Psoas muscle (tissue), 8 donors: ENCODE data around the gene AK4. TPM values are rescaled to one million over a fixed set of nuclear protein-coding genes. Genes with fewer than 3 reads are reported as not detected.

ENCODE experiments used
- ATAC-seq, 4 donors: fragments of 200-7000 bp; cut with Tn5 transposase; one replicate each; pipeline ENCODE4 v1.9.1; 2020; ENCODE audit warnings: moderate library complexity in 3 of 4, mild to moderate bottlenecking in 2 of 4
- DNase-seq, 2 donors: peaks; one replicate each; pipeline ENCODE4 v3.0.0-alpha.2; 2020
- H3K27ac ChIP-seq: fragments of 200-600 bp; one replicate; pipeline ENCODE4 v1.8.0; 2022
- H3K27me3 ChIP-seq, 3 donors: fragments of 200-600 bp in 1 of 3; one replicate each; pipeline versions ENCODE4 v1.6.1 to v1.8.0; 2013 to 2022; ENCODE audit warnings: low read length in 2 of 3, mild to moderate bottlenecking in 2 of 3, moderate library complexity in 1 of 3; ENCODE audit not compliant: insufficient read depth in 3 of 3
- H3K36me3 ChIP-seq, 2 donors: fragments of 200-600 bp in 1 of 2; one replicate each; pipeline versions ENCODE4 v1.6.1 to v1.8.0; 2013 to 2022; ENCODE audit warnings: low read depth in 1 of 2, mild to moderate bottlenecking in 1 of 2, moderate library complexity in 1 of 2; ENCODE audit not compliant: insufficient read depth in 1 of 2
- H3K4me1 ChIP-seq: fragments of 200-600 bp; one replicate; pipeline ENCODE4 v1.8.0; 2022
- H3K4me3 ChIP-seq: fragments of 200-600 bp; one replicate; pipeline ENCODE4 v1.8.0; 2022; ENCODE audit warnings: mild to moderate bottlenecking
- H3K9me3 ChIP-seq: fragments of 200-600 bp; one replicate; pipeline ENCODE4 v1.8.0; 2022
- CTCF ChIP-seq: fragments of 200-600 bp; IDR thresholded peaks from one replicate; pipeline ENCODE4 v1.8.0; 2022; ENCODE audit warnings: antibody characterized with exemption
- WGBS, 3 donors: extraction: QIAGEN DNeasy Blood & Tissue Kit; methylation state at CpG; one replicate each; pipeline versions ENCODE4 v1.1.6 to v1.1.7; 2013; 5-methylcytosine and 5-hydroxymethylcytosine counted together
- intact Hi-C, 2 donors: fragments of 100-400 bp; cut with DNase I; formaldehyde crosslinking; loops; one replicate each; pipeline versions ENCODE4 v1.11.0 to v1.14.2; 2022
- polyA plus RNA-seq, 3 donors: library from polyadenylated mRNA; stranded (reverse); fragments of 200-250 nt; gene quantifications; one replicate each; pipeline ENCODE4 v1.2.3, GENCODE V29; 2013
- total RNA-seq, 4 donors: library from RNA; stranded (reverse); fragmentation: NEBNext Ultra II Directional in 2 of 4; extraction: Animal tissue kit (Norgen Biotek cat#: 25700) in 2 of 4; gene quantifications; one replicate each; pipeline versions ENCODE4 v1.2.1 to v1.2.4, GENCODE V29; 2021 to 2023
- donor health status: healthy with polysubstance abuse.
- donor health status: DM: no; HTN: no; CAD: no; lungs with moderate emphysema.
- donor health status: Bipolar disorder and iron deficiency.
- donor health status: healthy.
- donor health status: DM: yes; HTN: yes; CAD: no.
- donor health status: DM: no; HTN: no; CAD: no.
- donor health status: DM: no; HTN: no; CAD: no.
- donor health status: DM: yes; HTN: yes; CAD: no.

AK4 gene
- total and polyA plus RNA-seq, 7 donors = 0.37 to 29.0 (median 1.4) TPM

GRCh38 chr1:65146908-65147423, 1.0 kb upstream of the AK4 start:
- ATAC-seq = no peak

GRCh38 chr1:65147424-65148177, 402 bp upstream of the AK4 start:
- no peak for TF ChIP-seq CTCF
- Histone ChIP-seq H3K4me3 (peak overlapping the region; percentile 83), H3K36me3 (no peaks in the 10 kb centered on the region), H3K9me3 (no peaks in the 10 kb centered on the region), H3K27ac (peak overlapping the region; percentile 62), H3K27me3 (peaks cover 0 to 13% (median 3%) of the 10 kb centered on the region in 3 donors), H3K4me1 (peaks cover 4% of the 10 kb centered on the region)
- WGBS, 3 donors = 0% methylated on average over 65 to 88 of the region's 88 CpGs
- intact Hi-C loops = loop anchor here in 1 of 2 donors (10.0 kb wide), 1 partner anchor 57 kb away; no protein-coding TSS in a partner anchor
- DNase-seq (peak; percentile 40 to 55), ATAC-seq (peak; percentile 61 to 70 (median 63))

More at GRCh38 chr1:65146908-65147423, 1.0 kb upstream of the AK4 start:
- DNase-seq = no peak
- Histone ChIP-seq H3K27me3 (peaks cover 0 to 18% (median 3%) of the 10 kb centered on the region in 3 donors), H3K4me1 (peaks cover 4% of the 10 kb centered on the region), H3K4me3 (peak overlapping the region; percentile 83), H3K27ac (peak overlapping the region; percentile 62), H3K36me3 (no peaks in the 10 kb centered on the region), H3K9me3 (no peaks in the 10 kb centered on the region)
- intact Hi-C loops = loop anchor here in 1 of 2 donors (10.0 kb wide), 1 partner anchor 58 kb away; no protein-coding TSS in a partner anchor
- 18 to 22% (median 19%) methylated on average over 20 of the region's 20 CpGs for WGBS, 3 donors
- TF ChIP-seq CTCF = no peak

DNA sequence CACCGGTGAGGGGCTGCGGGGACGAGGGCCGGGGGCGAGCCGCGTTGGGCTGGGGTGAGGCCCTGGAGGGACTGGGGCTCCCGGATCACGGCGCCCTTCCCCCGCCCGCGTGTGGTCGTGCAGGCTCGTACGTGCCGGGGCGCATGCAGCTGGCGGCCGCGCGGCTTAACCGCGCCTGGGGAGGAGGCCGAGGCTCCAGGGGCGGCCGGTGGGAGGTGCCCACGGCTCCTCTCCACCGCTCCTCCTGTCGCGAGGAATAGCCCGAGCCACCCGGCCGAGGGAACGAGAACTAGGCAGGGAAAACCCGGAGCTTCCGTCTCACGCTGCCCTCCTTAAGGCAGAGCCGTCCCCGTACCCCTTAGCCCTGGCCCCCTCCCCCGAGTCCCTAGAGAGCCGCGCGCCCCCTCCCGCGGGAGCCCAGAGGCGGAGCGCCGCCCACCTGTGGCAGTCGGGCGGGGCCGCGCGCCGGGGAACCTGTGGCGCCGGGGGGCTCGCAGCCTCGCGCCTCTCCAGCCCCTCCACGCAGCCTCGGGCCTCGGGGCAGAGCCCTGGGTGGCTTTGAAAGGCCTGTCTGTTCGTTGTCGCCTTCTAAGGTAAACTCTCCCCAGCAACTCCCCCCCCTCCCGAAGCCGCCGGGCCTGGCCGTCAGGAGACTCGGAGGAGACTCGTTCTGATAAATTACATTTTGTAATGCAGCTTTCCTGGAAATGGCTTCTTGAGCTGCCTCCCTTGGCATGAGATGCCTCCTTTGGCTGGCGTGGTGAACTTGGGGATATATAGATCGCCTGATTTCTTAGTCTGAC, 746 bp downstream of the AK4 start:
- Histone ChIP-seq H3K4me1 (peaks cover 4% of the 10 kb centered on the region), H3K27me3 (peaks cover 0 to 13% (median 3%) of the 10 kb centered on the region in 3 donors), H3K27ac (peak overlapping the region; percentile 50), H3K4me3 (peak overlapping the region; percentile 83), H3K9me3 (no peaks in the 10 kb centered on the region), H3K36me3 (no peaks in the 10 kb centered on the region)
- no peak for TF ChIP-seq CTCF
- intact Hi-C loops = loop anchor here in 1 of 2 donors (10.0 kb wide), 1 partner anchor 56 kb away; no protein-coding TSS in a partner anchor
- ATAC-seq (peak; percentile 53 to 70 (median 62)), DNase-seq (peak; percentile 42 to 58)
- WGBS, 3 donors = 2 to 3% (median 2%) methylated on average over 43 to 73 of the region's 73 CpGs

DNA sequence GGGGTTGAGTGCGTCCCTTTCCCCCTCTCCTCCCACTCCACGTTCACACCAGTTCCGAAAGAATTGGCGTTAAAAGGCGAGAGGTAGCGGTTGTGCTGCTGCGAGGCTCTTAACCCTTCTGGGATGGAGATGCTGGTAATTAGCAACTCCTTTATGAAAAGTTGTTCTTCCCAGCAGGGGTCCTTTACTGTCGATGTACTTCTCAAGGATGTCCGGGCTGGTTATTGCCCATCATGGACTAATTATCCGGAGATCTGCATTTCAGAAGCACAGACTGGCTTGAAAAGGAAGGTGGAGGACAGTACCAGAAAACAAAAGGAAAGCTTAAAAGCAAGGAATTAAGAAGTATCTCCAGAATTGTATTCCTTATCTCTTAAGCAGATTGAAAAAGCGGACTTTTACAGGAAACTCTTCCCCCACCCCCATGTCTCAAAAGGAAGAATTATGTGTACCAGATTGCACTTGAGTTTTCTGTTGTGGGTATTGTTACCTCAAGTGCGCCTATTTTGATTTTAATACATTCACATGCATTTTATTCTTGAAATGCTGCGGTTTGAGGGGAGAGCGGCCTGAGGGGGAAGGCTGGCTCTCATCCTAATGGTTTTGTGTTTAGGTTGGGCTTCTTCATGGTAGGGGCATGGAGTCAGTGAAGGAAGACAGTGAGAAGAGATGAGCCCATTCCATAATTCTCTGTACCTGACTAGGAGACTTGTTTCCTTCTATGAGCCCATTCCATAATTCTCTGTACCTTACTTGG, 1.5 kb downstream of the AK4 start:
- DNase-seq (no peak), ATAC-seq (no peak)
- WGBS, 3 donors = 52 to 61% (median 53%) methylated on average over 14 of the region's 14 CpGs
- intact Hi-C loops = loop anchor here in 1 of 2 donors (5.0 to 10.0 kb wide), 2 partner anchors 55 to 72 kb away; no protein-coding TSS in a partner anchor
- Histone ChIP-seq H3K36me3 (no peaks in the 10 kb centered on the region), H3K4me3 (peak overlapping the region; percentile 83), H3K27ac (peak overlapping the region; percentile 50), H3K27me3 (peaks cover 0 to 13% (median 3%) of the 10 kb centered on the region in 3 donors), H3K4me1 (peaks cover 4% of the 10 kb centered on the region), H3K9me3 (no peaks in the 10 kb centered on the region)
- TF ChIP-seq CTCF = no peak
